OCI-LY7 (cell line): ENCODE measurements around the gene ZSCAN5C. TPM values are rescaled to one million over a fixed set of nuclear protein-coding genes. Genes with fewer than 3 reads are reported as not detected.

Source experiments
- BruUV-seq: library from RNA; stranded (reverse); fragments of 400-500 nt; replicated peaks from 2 replicates; lab custom pipeline; 2021; lab: Mats Ljungman, UMichigan
- CTCF ChIA-PET: fragments of 300-600 bp; sonication (Branson Sonifier 250); formaldehyde crosslinking; loops from one replicate; lab custom pipeline; 2022; ENCODE audit warnings: antibody characterized with exemption; ENCODE audit not compliant: unreplicated experiment; lab: Charles Lee
- POLR2A ChIA-PET: fragments of 300-600 bp; sonication (Branson Sonifier 250); formaldehyde crosslinking; loops from one replicate; lab custom pipeline; 2022; ENCODE audit warnings: antibody characterized with exemption; lab: Charles Lee
- DNase-seq: peaks from one replicate; pipeline ENCODE4 v3.0.0-alpha.2; 2015; ENCODE audit warnings: low spot score
- H2AFZ ChIP-seq: fragments of 200-600 bp; sonication (generic), shearing (Covaris generic); 2 replicates; pipeline ENCODE4 v1.6.1; 2014; ENCODE audit warnings: mild to moderate bottlenecking, antibody characterized with exemption, low read length, moderate library complexity
- H3K27ac ChIP-seq: fragments of 200-600 bp; sonication (generic); 2 replicates; pipeline ENCODE4 v1.5.1; 2014; ENCODE audit warnings: mixed run types, low read depth, mild to moderate bottlenecking, moderate library complexity, low read length, inconsistent platforms; ENCODE audit not compliant: poor library complexity, severe bottlenecking
- H3K36me3 ChIP-seq: fragments of 200-600 bp; sonication (generic); 2 replicates; pipeline ENCODE4 v1.6.1; 2014; ENCODE audit warnings: mild to moderate bottlenecking, antibody characterized with exemption, low read length, moderate library complexity, mixed read lengths; ENCODE audit not compliant: insufficient read depth
- H3K4me1 ChIP-seq: fragments of 200-600 bp; sonication (generic); 2 replicates; pipeline ENCODE4 v1.5.1; 2014; ENCODE audit warnings: mild to moderate bottlenecking, low read length; ENCODE audit not compliant: insufficient read depth, poor library complexity, severe bottlenecking
- H3K4me2 ChIP-seq: fragments of 200-600 bp; sonication (generic); 2 replicates; pipeline ENCODE4 v1.6.1; 2014; ENCODE audit warnings: mild to moderate bottlenecking, low read length
- H3K4me3 ChIP-seq: fragments of 200-600 bp; sonication (generic); 2 replicates; pipeline ENCODE4 v1.5.1; 2014; ENCODE audit warnings: mild to moderate bottlenecking, low read depth, low read length; ENCODE audit not compliant: poor library complexity, severe bottlenecking
- H3K79me2 ChIP-seq: fragments of 200-600 bp; sonication (generic); 2 replicates; pipeline ENCODE4 v1.6.1; 2016; ENCODE audit warnings: low read depth, mild to moderate bottlenecking, low read length, moderate library complexity, mixed read lengths; ENCODE audit not compliant: insufficient read depth
- H3K9me2 ChIP-seq: fragments of 200-600 bp; sonication (generic); 2 replicates; pipeline ENCODE4 v1.6.1; 2016; ENCODE audit warnings: mild to moderate bottlenecking, low read length, mixed read lengths; ENCODE audit not compliant: insufficient read depth
- H3K9me3 ChIP-seq: fragments of 200-600 bp; sonication (generic); 2 replicates; pipeline ENCODE4 v1.6.1; 2014; ENCODE audit warnings: mild to moderate bottlenecking, mixed run types, low read length, mixed read lengths
- H4K20me1 ChIP-seq: fragments of 200-600 bp; sonication (generic); 2 replicates; pipeline ENCODE4 v1.6.1; 2014; ENCODE audit warnings: mild to moderate bottlenecking, antibody characterized with exemption, low read length, moderate library complexity, mixed read lengths; ENCODE audit not compliant: insufficient read depth
- CTCF ChIP-seq: fragments of 200-600 bp; sonication (generic); conservative IDR thresholded peaks from 2 replicates; pipeline ENCODE4 v1.5.1; 2014; ENCODE audit warnings: mild to moderate bottlenecking, antibody characterized with exemption, low read length, moderate library complexity, mixed read lengths
- EZH2phosphoT487 ChIP-seq: fragments of 200-600 bp; sonication (generic); IDR thresholded peaks from 2 replicates; pipeline ENCODE4 v1.6.1; 2018; ENCODE audit warnings: low read depth, borderline replicate concordance, mild to moderate bottlenecking, mixed run types, antibody characterized with exemption, low read length, moderate library complexity, mixed read lengths
- intact Hi-C: fragments of 100-400 bp; cut with micrococcal nuclease; formaldehyde crosslinking; loops from one replicate; pipeline ENCODE4 v1.10.0; 2022; ENCODE audit not compliant: unreplicated experiment
- total RNA-seq, 2 experiments: library from RNA; depleted of rRNA in 1 of 2; stranded (reverse); fragments of >200 nt in 1 of 2; shearing (Covaris generic) in 1 of 2; gene quantifications; 2 replicates each; pipeline ENCODE4 v1.2.3, GENCODE V29; 2014 to 2022

ZSCAN5C gene
- total RNA-seq, 2 experiments from 2014 or later: not detected

- H3K4me1 ChIP-seq: no peaks in the 10 kb centered on the region
- H3K4me2 ChIP-seq: no peak overlapping the region
- peaks cover 27% of the 10 kb centered on the region for H3K36me3 ChIP-seq
- no peaks in the 10 kb centered on the region for H3K9me3 ChIP-seq
- H3K79me2 ChIP-seq: no peaks in the 10 kb centered on the region
- H2AFZ ChIP-seq: no peak overlapping the region
- no TSS peak for BruUV-seq
- no peak overlapping the region for H3K27ac ChIP-seq
- POLR2A ChIA-PET: no interaction called here
- TF ChIP-seq EZH2phosphoT487: no peak
- TF ChIP-seq CTCF: no peak
- intact Hi-C loops: no loop called here
- no peaks in the 10 kb centered on the region for H4K20me1 ChIP-seq
- CTCF ChIA-PET: no interaction called here
- no peaks in the 10 kb centered on the region for H3K9me2 ChIP-seq
- H3K4me3 ChIP-seq: no peak overlapping the region
- no peak for DNase-seq
These were observed 42.3 kb upstream of the ZSCAN5C start for GRCh38 chr19:56159622-56160271.

DNA sequence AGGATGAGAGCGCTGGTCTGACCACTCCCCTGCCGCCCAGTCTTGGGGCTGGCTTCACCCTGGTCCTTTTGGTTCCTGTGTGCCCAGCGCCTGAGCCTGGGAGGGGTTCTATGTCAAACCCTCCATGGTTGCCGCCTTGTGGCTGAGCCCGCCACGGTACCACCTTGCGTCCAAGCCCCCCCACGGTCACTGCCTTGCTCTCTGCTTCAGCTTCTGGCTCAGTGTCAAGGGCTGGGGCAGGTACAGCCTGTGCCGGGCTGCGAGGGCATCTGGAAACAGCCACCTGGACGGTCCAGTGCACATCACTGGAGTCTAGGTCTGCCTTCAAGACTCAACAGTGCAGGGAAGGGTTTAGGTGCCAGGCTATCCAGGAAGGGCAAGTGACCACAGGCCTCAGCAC is 40.5 kb upstream of the ZSCAN5C start:
- H2AFZ ChIP-seq: no peak overlapping the region
- intact Hi-C loops: no loop called here
- BruUV-seq: no TSS peak
- H3K27ac ChIP-seq: no peak overlapping the region
- no peaks in the 10 kb centered on the region for H3K9me2 ChIP-seq
- no peak for DNase-seq
- TF ChIP-seq CTCF: no peak
- TF ChIP-seq EZH2phosphoT487: no peak
- no peaks in the 10 kb centered on the region for H3K79me2 ChIP-seq
- H3K4me3 ChIP-seq: no peak overlapping the region
- CTCF ChIA-PET: no interaction called here
- no peaks in the 10 kb centered on the region for H4K20me1 ChIP-seq
- no peaks in the 10 kb centered on the region for H3K4me1 ChIP-seq
- H3K4me2 ChIP-seq: no peak overlapping the region
- no peaks in the 10 kb centered on the region for H3K9me3 ChIP-seq
- peaks cover 16% of the 10 kb centered on the region for H3K36me3 ChIP-seq
- POLR2A ChIA-PET: no interaction called here

DNA sequence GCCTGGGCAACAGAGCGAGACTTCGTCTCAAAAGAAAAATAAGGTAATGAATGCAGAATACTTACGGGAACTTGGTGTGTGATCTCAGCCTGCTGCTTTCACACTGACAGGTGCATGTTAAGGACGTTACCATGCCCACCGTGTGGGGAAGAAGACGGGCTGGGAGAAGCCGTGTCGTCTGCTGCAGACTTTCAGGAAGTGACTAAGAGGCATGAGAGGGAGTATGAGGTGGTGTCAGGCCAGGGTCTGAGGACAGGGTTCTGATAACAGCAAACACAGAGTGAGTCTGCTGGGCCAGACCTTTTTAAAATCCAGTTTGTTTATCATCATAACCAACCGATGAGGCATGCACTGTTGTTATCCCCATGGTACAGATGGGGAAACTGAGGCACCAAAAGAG is 39.8 kb upstream of the ZSCAN5C start:
- no peak overlapping the region for H3K4me2 ChIP-seq
- H3K4me1 ChIP-seq: no peaks in the 10 kb centered on the region
- intact Hi-C loops: no loop called here
- no TSS peak for BruUV-seq
- TF ChIP-seq EZH2phosphoT487: no peak
- no peak for TF ChIP-seq CTCF
- CTCF ChIA-PET: no interaction called here
- DNase-seq: no peak
- no peaks in the 10 kb centered on the region for H3K9me2 ChIP-seq
- no peaks in the 10 kb centered on the region for H4K20me1 ChIP-seq
- no peak overlapping the region for H2AFZ ChIP-seq
- H3K9me3 ChIP-seq: no peaks in the 10 kb centered on the region
- POLR2A ChIA-PET: no interaction called here
- no peak overlapping the region for H3K27ac ChIP-seq
- no peaks in the 10 kb centered on the region for H3K79me2 ChIP-seq
- H3K36me3 ChIP-seq: peaks cover 16% of the 10 kb centered on the region
- H3K4me3 ChIP-seq: no peak overlapping the region
